NCI-H2029 (cell line): Measurements from ENCODE around the gene TTC28.

Experiments
- DNase-seq: peaks from one replicate; lab custom pipeline; 2025; lab: John Stamatoyannopoulos, UW

TTC28 gene

DNA sequence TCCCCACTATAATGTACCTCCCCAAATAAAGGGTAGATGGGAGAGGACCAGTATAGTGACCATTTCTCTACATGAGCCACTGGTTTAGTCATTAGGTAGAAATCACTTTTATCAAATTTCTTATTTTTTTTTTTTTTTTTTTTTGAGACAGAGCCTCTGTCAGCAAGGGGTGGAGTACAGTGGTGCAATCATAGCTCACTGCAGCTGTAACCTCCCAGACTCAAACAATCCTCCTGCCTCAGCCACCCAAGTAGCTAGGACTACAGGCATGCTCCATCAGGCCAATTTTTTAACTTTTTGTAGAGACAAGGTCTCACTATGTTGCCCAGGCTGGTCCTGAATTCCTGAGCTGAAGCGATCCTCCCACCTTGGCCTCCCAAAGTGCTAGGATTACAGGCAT, 322.4 kb downstream of the TTC28 start:
- DNase-seq: no peak

DNA sequence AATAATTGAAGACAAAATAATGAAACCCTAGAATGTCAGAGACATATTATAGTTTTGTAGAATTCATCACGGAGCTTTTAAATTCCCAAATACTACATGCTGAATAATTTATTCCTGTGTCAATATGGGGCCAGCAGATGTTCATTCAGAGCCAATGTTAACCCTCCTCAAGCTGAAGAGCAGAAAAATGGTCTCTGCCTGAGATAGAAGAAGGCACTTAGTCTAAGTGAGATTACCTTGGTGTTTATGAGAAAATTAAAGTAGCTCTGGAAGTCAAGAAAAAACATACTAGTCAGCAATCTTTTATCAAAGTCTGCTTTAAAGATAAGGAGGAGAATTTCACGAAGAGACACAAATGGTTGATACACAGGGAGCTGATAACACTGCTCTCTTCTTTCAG, 328.2 kb downstream of the TTC28 start:
- DNase-seq: no peak

DNA sequence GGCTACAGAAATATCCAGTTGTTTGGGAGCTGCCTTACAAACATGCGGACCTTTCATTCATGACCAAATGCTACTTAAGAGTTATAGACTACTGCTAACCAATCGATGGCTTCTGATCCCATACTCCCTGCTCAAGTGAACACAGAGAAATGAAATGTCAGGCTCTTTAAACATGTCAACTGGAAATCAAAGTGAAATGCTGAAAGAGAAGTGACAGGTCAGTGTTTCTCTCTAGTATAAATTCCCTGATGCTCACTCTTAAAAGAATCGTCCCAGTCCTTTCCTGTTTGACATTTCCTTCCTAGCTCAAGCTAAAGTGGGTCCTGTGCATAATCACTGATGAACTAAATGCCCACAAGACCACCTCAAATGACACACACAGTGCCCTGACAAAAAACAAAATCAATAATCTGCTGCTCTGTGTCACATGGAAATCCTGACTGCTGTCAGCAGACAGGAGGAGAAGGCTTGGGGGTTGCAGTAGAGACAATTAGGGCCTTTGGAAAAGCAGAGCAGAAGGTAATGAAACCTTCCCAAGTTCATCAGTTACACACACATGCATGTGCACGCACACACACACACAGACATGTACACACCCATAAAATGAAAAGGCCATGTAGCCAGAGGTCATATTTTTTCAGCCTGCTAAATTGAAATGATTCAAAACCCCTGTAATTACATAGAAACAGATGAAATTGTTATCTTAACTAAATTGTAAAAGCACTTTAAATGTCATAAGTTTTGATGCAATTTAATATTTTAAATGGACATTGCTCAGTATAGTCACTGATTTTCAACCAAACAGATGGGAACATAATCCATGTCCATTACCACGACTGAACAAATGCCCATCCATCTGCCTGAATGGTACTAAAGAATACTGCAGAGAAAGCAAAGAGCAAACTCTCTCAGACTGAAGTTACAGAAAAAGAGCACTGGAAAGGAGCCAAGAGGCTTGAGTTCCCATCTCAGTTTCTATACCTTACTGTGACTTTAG, 330.7 kb downstream of the TTC28 start:
- DNase-seq: no peak

DNA sequence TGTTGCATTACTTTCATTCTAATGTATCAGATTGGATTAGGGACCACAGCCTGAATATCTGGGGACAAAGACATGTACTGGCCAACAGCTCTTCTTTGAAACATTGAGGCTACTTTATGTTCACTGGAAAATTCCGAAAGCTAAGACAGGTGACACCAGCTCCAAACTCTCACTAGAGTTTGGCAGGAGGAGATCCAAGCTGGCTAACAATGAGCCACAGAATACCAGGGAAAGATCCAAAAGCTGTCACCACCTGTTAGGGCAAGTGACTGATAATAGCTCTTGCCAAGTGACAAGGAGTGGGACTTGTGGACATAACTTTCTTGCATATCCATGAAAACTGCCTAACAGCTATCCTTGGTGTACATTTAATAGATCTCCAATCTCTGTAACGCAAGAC, 333.3 kb downstream of the TTC28 start:
- DNase-seq: no peak

DNA sequence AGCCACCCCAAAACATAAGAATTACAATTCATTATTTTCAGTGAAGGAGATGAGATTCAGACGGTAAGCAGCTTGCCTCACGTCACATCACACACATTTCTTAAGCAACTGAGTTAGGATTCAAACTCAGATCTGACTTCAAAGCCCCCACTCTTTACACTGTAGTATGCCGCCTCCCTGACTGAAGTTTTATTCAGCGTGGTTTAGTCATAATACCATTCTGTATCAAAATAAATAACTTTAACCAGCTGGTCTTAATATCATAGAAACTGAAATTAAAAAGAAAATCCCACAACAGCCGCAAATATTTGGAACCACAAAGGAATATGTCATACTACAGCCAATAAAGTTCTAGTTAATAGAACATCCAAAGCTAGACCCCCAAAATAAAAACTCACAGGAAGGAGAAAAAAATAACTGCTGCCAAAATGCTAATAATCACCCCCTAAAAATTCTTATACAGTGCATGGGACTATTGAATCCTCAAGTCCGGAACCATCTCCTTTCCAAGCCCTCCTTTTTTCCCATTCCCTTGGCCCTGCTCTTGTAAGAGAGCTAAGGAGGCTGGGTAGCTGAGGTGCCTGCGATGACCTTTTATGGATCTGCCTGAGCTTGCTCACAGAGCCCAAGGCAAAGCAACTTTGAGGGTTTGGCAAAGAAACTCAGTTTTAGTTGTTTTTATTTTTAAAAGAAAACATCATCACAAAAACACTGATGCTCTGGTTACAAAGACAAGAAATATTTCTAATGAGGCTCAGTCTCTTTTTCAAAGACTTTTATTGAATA, 334.5 kb downstream of the TTC28 start:
- DNase-seq: no peak

DNA sequence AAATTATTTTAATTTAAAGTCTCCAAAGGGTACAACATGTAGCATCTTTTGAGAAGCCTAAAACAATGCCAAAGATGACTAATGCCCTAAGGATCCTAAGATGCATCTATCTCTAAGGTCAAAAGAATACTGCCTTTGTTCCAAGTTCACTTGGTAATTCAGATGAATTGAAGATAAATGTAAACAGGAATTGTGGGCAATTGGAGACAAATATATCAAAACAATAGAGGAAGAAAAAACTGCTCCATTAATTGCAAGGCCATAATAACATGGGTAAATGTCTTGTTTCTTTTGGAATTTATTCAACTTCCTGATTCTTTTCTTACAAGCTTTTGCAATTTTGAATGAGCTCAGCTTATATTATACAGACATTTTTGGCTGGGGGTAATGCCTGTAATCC, 338.6 kb downstream of the TTC28 start:
- no peak for DNase-seq

DNA sequence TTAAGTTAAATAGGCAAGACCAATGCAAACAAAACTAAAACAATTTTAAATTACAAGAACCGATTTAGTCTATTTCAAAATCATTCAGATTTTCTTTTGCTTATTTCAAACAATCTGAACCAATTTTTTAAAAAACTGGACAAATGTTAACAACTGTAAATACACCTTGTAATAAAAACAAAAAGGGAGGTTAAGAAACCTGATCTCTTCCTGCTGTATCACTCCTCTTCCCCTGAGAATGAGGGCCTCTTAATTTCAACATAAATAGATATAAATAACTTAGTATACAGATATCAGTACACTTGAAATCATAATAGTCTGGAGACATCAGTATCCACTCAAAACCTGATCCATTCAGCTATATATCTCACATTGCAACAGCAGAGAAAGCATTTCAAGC, 346.6 kb downstream of the TTC28 start:
- DNase-seq: peak; percentile 39

DNA sequence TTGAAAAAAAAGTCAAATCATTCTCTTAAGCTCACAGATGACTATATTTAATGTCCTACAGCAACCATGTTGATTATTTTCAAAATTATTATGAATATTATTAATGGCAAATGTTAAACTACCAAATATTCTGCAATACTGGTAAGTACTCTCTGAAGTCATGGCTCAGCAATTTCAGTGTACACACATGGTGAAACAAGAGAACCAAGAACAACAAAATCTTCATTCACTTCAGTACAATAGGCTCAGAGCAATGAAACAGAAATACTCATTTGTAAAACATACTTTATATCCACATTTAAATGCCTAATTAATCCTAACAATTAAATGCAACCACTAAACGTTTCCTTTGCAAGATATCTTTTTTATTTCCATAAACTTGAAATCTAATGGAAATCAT, 347.2 kb downstream of the TTC28 start:
- no peak for DNase-seq

DNA sequence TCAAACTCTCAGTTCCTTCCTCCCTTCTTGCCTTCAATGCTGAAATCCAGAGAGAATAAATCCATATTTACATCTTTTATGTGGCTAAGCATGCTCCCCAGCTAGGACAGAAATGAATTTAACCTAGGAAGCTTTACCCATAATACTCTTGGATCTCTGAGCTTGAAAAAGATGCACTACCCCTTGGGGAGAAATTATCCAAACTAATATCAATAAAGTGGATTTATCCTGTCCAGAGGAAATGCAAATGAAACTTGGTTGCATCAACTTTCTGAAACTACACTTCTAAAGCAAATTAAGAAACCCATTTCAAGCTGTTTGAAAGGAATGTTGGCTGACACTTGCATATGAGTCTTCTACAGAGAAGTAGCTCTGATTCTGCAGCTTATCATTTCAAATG, 347.9 kb downstream of the TTC28 start:
- DNase-seq: no peak

DNA sequence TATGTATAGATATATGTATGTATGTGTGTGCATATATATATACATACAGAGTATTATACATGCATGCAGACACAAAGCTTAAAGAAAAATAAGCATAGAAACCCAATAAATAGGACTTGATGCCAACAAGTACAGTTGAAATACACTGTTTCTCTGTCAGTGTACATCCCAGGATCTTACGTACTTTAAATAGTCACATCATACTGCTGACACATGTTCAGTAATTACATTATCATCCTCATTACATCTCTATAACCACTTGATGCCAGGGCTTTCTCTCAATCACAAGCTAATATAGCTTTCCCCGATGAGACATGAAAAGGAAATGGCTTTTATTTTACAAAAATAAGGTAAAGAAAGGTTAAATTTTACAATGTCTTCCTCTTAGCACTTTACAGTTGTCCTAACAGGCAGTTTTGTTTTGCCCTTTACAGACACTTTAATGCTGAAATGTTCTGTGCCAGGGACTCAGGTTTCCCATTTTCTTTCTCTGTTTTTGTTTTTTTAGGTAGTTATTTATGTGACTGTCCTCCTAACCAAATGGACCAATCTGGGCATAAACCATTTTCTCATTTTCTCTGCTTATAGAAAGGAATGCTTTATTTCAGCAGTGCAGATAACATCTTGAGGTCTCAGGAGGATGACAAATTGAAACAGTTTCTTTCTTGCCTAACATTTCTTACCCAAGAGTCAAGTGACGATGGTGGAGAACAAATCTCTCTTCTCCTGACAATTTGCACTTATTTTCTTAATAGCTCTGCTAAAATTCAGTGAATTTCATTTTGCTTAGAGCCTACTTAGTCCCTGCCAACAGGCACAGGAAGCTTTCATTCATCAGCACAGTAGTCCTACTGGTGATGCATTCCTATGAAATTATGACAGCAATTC, 350.2 kb downstream of the TTC28 start:
- no peak for DNase-seq

DNA sequence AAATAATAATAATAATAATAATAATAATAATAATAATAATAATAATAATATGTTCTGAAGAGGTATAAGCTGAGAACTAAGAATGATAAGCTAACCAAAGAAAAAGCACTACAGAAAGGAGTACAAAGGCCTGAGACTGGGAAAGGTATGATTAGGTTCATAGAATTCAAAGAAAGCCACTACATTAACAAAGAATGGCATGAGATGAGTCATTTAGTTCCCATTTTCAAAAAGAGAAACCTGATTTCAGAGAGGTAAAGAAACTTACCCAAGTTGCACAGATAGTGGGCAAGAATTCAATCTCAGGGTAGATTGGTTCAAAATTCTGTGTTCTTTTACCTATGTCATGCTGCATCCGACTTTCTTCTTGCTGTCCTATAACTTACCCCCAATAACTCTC, 350.9 kb downstream of the TTC28 start:
- no peak for DNase-seq

DNA sequence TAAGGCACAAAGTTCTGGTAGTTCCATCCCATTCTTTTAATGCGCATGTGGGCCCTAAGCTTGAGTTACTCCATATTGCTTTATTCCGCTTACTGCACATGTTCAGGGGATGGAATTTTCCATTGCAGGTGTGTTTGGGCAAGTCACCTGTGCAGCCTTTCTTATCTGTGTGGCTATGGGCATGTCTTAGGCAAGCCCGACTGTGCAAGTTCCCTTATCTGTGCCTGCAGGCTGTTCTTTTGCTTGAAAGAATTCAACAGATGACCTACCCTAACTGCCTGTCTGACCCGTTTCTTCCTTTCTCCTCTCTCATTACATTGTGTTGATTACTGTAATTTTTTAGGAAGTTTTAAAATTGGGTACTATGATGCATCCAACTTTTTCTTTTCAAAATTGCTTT, 363.6 kb downstream of the TTC28 start:
- no peak for DNase-seq

DNA sequence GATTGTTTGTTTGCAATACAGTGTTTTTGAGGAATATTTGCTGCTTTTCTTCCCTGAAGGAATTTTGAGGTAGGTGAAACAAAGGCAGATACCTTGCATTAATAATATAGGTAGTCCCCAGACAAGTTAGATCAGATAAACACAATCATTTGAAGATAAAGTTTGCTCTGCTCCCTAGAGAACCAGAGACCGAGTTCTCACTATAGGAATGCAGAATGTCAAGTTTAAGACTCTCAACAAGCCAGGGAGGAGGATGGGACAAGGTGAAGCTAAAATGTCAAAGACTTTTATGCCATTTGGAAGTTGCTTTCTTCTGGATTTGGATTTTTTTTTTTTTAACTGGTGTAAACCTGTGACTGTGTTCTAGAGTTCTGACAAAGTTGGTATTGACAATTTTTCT, 364.7 kb downstream of the TTC28 start:
- no peak for DNase-seq

DNA sequence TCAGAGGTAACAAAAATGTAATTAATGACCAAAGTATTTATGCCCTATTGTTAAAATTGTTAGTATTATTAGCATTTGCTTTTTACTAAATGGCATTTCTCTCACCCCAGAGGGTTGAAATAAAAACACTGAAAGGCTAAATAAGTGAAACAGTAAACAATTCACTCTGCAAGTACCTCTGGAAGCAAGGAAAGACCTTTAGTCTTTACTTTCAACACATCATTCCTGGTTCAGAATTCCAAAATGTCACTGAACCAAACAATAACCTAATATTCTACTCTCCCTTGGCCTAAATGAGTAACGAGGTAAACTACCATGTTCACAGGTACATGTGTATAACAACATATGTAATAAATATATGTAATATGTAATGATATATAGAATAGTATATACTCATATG, 369.3 kb downstream of the TTC28 start:
- no peak for DNase-seq

DNA sequence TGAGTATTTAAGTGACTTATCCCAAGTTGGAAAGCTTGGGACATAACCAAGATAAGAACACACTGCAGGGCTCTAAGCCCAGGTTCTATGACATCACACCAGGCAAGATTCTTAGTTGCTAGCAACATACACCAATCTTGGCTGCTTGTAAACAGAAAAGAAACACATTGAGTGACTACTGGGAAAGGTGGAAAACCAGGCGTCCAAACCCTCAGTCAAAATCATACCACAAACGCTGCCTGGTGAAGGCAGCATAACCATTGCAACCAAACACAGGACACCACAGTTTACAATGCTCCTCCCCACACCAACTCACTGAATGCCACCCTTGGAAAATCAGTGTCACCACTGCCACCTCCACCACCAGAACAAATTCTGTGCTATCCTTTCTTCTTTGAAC, 379.9 kb downstream of the TTC28 start:
- no peak for DNase-seq

DNA sequence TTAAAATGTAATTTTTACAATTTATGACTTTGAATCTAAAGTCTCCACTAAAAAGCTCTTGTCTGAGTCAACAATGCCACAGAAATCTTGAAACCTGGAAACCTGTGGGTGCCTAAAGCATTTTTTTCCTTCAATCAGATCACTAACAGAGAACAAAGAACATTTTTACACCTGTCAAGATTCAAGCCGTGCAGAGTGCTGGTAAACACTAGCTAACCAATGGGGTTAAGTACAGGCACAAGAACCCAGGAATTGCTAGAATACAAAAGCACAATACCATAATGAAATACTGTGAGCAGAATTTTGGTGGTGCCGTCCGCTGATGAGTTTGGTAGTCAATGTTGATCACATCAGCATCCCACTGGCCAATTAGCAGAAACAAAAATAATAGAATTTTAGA, 380.3 kb downstream of the TTC28 start:
- DNase-seq: no peak

DNA sequence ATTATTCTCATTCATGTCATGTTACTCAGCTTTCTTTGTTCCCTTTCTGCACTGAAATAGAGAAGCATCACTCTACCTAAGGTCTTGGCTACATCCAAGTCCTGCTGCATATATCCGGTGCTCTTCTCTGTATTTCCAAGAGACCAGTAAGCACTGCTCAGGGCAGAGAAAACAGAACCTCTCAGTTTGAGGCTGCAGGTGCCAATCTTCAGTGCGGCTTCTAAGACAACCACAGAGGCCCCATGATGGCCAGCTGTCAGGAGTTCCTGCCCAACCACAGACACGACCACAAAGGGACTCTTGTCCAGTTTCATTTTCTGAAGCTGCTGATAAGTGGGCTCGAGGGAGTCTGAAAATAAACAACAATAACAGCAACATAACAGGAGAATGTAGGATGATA, 382.1 kb downstream of the TTC28 start:
- no peak for DNase-seq

DNA sequence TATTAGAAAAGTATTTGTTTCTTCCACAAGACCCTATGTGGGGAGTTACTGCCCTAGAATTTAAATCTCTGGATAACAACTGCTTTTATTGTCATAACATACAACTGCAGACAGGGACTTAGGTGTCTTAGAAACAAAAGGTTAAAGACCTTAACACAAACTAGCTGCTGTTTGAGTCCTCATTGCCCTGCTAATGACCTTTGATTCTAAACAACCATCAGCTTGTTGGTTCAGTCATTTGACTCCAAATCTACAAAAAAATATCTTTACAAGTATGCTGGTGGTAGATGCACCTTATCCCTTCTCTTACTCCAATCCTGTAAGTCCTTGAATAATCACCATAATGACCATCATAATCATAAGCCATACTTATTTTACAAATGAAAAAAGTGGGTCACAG, 383.2 kb downstream of the TTC28 start:
- no peak for DNase-seq

DNA sequence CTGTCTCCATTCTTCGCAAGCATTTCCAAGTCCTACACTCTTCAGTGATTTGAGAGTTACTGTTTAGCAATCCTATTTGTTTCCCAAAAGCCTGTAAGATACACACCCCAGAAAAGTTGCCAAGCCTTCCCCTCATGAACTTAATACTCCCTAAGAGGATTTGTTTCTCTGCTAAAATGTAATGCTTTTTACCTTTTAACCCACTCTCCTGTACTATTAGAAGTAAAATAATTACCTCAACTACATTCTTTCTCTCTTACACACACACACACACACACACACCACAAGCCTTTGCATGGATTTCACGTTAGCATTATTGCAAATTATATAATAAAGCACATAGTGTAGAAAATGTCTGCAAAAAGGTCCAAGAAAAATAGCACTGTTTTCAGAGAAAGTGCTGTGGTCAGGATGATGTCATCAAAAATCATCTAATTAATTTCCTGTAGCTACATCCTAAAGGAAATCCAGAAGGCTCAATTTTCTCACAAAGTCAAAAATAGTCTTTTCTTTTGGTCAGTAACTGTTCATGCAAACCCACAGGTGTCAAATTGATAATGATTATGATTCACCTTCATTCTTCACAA, 396.5 kb downstream of the TTC28 start:
- no peak for DNase-seq

DNA sequence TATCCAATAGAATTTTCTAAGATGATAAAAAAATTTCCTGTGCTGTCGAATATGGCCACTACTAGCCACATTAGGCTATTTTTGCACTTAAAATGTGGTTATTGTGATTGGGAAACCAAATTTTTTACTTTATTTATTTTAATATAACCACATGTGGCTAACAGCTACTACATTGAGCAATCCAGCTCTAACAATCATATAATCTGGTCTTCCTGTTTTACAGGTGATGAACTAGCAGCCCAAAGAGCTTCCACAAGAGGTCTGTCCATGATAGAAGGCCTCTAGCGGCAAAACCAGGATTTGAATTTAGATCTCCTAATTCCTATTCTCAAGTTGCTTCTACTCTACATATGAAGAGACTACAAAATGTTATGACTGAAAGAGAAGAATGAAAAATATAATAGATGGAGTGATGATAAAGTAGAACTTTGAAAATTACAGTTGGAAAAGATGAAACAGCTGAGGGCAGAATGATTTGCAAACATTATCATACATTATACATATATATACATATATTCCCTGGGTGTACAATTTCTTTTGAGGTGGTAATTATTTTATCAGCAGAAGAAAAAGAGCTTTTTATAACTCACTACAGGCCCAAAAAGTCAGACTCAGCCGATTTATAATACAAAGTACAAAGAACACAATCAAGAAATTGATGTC, 397.1 kb downstream of the TTC28 start:
- no peak for DNase-seq

DNA sequence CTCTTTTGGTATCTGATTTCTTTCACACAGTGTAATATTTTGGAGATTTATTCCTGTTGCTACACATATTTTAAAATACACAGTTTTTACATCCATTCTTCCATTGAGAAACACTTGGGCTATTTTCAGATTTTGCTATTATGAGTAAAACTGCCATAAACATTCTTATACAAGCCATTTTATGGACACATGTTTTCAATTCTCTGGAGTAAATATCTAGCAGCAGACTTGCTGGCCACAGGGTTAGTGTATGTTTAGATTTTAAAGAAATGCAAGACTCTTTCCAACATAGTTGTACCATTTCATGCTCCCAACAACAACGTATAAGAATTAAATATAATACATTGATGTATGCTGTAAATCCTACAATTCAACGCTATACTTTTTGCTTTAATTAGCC, 399.8 kb downstream of the TTC28 start:
- DNase-seq: no peak
